HPDE6-E6E7 (cell line): ENCODE measurements around the gene SELENON.

Experiments used
- DNase-seq: peaks from one replicate; pipeline ENCODE4 v3.0.0; 2011; ENCODE audit warnings: missing footprints; ENCODE audit errors: extremely low spot score

Gene SELENON

GRCh38 chr1:25863486-25864262 lies 63.7 kb downstream of the SELENON start:
- no peak for DNase-seq

- no peak for DNase-seq
Observed at GRCh38 chr1:25864434-25864833, 64.4 kb downstream of the SELENON start.

DNA sequence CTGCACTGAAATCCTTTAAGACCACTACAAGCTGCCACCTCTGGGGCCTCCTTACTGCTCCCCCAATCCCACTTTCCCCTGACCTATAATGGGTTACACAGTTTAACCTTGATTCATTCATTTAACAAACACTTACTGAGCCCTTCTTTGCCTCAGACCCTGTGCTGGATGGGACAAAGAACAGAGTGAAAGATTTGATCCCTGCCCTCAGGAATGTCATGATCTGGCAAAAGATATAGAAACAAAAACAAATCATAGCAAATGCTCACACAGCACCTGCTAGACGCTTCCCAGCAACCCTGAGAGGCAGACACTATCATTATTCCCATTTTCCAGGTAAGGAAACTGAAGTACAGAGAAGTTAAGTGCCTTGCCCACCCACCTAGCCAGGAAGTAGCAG lies 66.3 kb downstream of the SELENON start:
- DNase-seq: no peak

DNA sequence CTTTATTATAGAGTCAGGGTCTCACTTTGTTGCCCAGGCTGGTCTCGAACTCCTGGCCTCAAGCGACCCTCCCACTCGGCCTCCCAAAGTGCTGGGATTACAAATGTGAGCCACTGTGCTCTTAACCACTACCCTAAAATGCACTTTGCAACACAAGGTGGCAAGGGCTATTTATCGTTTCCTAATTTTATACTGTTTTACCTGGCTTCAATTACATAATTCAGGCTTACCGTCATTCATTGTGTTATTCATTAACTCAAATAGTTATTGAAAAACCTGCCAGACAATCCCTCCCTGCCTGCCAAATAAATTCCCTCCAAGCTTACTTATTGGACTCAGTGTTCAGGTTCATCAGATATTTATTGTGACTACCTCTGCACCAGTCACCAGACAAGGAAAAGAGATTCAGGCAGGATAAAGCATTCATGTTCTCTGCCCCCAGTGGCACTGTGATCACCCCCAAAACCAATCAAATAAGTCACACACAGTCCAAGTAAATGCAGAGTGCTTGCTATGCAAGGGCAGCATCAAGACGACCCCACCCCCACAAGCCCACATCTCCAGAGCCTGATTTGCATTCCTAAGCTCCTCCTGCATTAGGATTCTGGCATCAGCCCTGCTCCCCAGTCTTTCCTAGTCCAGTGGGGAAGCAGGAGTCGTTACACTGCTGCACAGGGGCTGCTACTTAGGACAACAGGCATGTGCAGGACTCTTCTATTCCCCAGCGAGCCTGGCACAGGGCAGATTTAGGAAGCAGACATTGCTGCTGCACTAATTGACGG lies 67.4 kb downstream of the SELENON start:
- DNase-seq: no peak
